ENCODE data around the gene BCLAF3.

DNA sequence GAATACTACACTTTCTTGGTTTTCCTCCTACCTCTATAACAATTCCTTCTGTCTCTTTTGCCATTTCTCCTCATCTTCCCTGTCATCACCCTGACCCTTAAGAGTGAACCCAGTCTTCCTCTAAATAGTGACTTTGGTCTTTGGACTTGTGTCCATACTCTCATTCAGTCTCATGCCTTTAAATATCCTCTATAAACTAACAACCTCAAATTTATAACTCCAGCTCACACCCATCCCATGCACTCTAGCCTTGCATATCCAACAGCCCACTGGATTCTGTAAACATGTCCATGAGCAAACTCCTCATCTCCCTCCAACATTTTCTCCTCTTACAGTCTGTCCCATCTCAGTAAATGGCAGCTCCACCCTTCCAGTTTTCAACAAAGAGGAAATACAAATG, 15.0 kb downstream of the BCLAF3 start:
- TF ChIP-seq REST (IDR thresholded peaks at IDR 0.05; ENCODE audit: low read depth): no peak
- no peak for TF ChIP-seq TCF12 (IDR thresholded peaks at IDR 0.05; ENCODE audit: low read depth)
- no peak for TF ChIP-seq YY1 (IDR thresholded peaks at IDR 0.05; ENCODE audit: low read depth)
- TF ChIP-seq CREB1 (IDR thresholded peaks at IDR 0.05; ENCODE audit: low read depth): no peak
- no peak for TF ChIP-seq CEBPB (IDR thresholded peaks at IDR 0.05)
- TF ChIP-seq, protein P1, sequence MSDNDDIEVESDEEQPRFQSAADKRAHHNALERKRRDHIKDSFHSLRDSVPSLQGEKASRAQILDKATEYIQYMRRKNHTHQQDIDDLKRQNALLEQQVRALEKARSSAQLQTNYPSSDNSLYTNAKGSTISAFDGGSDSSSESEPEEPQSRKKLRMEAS (IDR thresholded peaks at IDR 0.05): no peak
- no peak for TF ChIP-seq TEAD4 (IDR thresholded peaks at IDR 0.05)
- no peak for TF ChIP-seq TAF1 (IDR thresholded peaks at IDR 0.05; ENCODE audit: low read depth)
- TF ChIP-seq FOXM1 (IDR thresholded peaks at IDR 0.05; ENCODE audit: borderline replicate concordance, low read depth): no peak
